Activated CD8-positive, alpha-beta memory T cell treated with anti-CD3 and anti-CD28 coated beads for 4 hours (primary cell): ENCODE measurements around the gene EN1.

Source experiments
- DNase-seq, 2 donors: peaks; one replicate each; pipeline ENCODE4 v3.0.0-alpha.2; 2020; ENCODE audit warnings: low read depth in 2 of 2

The EN1 gene

DNA sequence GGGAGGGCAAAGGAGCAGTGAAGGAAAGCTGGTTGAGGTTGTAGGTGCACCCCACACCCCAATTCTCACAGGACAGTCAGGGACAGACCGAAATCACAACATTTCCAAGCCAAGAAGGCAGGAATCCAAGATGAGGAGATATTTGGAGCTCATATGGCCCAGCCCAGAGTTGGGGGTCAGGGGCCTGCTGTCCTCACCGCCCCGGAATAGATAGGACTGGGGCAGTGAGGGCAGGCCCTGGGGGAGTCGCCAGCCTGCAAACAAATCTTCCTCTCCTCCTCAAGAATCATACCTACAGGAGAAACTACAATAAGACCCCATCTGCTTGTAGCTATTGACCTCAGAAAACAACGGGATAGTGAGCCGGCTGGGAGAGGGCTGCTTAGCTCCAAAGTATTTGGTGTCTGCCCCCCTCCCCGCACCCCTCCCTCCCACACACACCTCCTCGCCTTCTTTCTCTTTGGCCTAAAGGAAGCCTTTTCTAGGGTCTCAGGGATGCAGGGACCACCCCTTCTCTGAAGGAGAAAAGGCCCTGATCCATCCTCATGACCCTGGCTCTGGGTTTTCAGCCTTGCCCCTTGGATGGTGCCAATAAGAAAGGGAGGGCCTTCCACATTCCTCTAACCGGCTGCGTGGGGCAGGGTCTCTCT is 3.8 kb downstream of the EN1 start:
- DNase-seq, result no peak

DNA sequence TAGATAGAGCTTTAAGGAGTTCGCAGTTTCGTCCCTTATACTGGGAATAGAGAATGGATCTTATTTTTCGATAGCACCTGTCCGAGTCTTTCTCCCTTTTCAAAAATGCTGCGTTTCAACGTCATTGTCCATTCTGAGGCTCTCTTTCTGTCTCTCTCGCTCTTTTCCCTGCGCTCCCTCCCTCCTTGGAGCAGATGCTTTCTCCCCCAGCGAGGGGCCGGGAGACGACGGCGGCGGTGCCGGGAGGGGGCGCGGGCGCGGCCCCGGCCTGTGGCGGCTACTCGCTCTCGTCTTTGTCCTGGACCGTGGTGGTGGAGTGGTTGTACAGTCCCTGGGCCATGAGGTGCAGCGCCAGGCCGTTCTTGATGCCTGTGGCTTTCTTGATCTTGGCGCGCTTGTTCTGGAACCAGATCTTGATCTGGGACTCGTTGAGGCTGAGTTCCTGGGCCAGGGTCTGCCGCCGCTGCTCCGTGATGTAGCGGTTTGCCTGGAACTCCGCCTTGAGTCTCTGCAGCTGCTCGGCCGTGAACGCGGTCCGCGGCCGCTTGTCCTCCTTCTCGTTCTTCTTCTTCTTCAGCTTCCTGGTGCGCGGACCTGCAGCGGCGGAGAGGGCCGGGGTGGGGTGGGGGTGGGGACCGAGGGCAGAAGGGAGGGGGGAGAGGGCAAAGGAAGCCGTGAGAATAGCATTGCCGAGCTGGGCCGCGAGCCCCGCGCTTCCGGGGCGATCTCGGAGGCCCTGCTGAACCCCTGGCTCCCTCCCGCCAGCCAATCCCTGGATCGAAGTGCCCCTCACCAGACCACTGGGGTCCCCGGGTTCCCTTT is 4.6 kb downstream of the EN1 start:
- DNase-seq, result no peak

DNA sequence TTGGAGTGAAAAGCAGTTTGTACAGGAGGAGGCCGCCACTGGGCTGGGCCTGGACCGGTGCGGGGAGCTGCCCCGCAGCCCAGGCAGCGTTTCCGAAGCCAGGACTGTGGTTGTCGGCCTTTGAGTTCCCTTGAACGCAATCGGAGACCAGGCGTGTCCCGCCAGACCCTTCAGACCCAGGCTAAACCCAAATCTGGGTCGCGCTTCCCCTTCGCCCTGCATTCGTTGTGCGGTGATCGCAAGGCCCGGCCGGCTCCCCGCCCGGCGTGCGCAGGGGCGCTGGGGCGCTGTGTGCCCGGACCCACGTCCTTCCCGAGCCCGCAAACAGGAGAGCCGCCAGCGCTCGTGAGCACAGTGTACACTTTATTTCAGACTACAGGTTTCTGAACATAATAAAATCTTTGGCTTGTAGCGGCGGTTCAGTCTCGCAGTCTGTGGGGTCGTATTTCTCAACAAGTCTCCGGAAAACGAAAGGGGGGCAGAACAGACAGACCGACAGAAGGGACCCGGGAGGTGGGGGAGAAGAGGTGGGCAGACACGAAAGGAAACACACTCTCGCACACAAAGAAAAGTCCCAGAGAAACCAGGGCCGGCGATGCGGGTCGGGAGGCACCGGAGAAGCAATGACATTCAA is 5.5 kb downstream of the EN1 start:
- DNase-seq, result no peak

DNA sequence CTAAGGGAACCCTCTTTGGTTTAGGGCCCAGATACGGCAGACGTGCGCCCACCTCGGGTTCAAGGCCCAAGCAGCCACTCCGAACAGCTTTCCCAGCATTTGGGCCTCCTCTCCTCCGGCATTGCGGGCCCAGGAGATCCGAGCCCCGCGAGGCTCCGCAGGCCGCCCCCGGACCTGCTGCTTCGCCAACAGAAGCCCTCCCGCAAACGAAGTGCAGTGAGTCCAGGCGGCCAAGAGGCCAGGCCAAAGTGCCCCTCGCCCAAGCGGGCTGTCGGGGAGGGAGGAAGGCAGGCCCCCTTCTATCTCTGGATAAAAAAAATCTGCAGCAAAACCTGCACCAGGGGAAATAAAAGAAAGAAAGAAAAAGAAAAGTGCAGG is 6.0 kb downstream of the EN1 start:
- no peak for DNase-seq

DNA sequence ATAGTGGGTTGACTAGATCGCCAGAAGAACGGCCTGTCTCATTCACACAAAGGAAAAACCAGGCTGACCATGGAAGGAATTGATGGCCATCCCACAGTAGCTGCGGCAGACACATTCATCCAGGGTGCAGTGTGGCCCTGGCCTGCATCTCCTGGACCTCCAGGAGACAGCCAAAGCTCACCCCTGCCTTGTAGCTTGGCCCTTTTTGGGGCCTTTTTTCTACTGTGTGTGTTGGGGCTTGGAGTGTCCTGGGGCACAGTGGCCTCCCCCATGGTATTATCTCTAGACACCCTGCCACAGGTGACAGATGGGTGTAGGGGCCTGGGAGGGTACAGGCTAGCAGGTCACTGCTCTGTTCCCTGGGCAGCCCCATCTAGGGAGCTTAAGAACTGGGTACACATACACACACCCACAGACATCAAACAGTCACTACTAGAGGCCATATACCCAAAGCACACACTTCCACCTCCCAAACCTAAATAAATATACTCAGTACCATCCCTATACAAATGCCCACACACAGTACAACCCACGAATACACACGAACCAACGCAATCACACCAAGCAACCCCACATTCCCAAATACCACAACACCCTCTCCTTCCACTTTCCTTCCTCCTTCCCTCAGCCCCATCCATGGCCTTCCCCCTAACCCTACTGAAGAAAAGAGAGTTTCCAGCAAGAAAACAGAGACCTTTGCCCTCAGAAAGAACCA is 8.6 kb downstream of the EN1 start:
- DNase-seq, result no peak

DNA sequence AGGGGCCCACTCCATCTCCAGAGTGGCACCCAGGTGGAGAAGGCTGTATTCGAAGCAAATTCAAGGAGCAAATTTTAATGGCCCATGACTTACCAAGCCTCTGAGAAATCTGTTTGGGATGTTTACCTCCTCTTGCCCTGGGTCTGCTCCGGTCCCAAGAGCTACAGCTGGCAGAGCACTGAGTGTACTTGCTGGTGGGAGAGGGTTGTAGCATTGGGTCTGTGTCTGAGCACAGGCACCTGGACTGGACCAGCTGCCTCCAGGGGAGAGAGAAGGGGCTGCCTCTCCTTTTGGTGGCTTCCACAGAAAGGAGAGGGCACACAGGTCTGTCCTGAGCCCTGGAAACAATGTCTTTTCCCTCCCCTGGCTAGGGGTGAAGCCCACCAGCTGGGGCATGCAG is 9.8 kb downstream of the EN1 start:
- DNase-seq, result no peak

DNA sequence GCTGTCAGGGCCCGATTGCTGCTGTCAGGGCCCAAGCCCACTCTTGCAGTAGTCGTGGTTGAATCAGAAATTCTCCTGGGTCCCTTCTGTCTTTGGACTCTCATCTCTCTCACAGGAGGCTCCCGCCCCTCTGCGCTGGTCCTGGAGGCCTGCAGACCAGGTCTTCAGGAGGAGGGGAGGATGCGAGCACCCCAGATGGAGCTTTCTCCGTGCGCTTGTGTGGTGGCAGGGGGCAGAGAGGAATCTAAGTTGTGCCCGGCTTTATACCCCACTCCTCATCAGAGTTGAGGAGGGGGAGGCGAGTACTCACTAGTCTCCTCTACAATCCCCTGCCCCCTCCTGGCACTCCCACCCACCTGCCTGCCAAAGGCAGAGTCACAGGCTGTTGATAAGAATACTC is 10.4 kb downstream of the EN1 start:
- no peak for DNase-seq

DNA sequence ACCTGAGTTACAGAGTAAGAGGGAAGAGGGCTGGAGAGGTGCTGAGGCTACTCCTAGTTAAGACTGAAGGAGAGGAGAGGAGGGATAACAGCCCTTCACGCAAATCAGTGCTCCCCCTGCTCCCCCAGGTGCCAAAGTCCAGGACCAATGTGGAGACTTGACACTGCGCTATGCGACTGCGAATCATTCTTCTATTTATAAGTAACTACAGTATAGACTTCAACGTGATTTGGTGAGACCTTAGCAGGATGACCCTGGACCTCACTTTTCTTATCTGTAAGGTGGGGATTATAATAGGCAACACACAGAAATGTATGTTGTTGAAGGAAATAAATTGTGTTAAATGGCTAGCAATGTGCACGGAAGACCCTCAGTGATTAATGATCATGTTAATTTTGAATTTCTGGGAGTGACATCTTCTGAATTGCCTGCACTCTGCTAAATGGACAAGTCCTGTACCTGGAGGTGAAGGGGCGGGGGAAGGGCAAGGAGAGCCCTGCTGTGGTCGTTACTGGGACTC is 11.0 kb downstream of the EN1 start:
- DNase-seq, result no peak

DNA sequence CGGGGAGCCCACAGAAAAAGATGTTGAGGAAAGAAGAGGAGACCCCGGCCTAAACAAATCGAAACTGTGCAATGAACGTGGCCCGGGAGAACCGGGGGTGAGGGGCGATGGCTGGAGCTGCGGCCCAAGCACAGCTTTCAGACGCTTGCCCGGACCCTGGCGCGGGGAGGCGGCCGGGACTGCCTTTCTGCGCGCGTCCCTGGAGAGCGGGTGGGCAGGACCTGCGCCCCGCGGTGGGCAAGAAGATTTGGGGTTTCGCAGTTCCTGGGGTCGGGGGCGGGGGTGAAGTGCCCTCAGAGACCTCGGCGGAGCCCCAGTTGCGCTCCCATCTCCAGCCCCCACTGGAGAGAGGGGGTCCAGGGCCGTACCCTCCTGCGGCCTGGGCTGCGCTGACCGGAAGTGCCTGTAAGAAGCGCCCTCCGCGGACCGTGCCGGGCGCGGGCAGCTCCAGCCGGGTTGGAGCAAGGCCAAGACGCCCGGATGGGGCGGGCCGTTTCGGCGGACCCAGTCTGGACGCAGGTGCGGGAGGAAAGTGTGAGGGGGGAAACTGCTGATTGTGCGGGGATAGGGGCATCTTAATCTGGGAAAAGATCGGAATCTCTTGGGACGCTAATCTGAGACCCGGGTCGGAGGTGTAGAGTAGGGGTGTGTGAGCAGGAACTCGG is 11.6 kb downstream of the EN1 start:
- no peak for DNase-seq

DNA sequence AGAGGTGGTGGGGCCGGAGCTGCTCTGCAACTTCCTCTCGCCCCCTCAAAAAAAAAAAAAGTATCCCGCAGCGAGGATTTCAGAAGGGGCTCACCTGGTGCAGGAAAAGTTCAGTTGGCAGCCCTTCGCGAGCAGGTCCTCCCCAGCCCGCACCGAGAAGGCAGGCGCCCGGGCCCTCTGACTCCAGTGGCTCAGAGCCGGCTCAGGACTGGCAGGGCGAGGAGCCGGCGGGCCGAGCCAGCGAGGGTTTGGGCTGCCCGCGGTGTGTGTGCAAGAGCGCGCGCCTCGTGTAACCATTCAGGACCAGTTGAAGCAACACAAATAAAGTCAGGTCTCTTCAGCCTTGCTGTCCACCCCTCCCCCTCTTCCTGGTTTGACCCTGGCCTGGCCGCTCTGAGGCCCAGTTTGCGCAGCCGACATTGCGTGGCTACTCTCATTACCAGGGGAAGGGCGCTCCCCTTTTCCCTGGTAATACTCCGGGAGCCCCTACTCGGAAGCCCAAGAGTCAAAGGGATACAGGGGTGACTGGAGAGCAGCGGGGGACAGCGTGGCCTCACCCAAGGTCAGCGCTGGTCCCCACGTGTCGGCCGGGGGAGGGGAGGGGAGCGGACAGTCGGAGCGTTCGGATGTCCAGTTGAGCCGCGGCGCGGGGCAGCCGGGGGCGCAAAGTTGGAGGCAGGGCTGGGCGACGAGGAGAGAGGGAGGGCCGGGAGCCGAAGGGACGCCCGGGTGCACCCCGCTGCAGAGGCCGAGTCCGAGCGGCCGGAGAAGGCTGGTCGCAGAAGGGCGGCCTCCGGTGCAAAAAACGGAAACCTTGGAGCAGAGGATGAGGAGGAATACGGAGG is 12.3 kb downstream of the EN1 start:
- no peak for DNase-seq

DNA sequence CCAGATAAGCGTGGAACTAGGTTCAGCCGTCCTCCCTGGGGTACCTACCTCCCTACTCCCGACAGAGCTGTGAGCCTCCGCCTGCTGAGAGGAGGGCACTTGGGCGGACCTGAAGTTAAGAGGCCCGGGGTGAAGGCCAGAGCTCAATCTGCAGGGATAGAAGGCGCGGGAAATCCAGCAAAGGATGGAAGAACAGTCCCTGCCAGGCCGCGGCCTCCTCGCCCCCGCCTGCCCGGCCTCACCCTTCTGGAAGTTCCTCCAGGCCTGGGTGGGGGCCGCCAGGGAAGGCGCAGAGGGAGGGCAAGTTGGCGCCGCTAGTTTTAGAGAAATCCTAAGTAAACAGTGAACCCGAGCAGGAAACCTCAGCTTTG is 13.0 kb downstream of the EN1 start:
- DNase-seq, result no peak

DNA sequence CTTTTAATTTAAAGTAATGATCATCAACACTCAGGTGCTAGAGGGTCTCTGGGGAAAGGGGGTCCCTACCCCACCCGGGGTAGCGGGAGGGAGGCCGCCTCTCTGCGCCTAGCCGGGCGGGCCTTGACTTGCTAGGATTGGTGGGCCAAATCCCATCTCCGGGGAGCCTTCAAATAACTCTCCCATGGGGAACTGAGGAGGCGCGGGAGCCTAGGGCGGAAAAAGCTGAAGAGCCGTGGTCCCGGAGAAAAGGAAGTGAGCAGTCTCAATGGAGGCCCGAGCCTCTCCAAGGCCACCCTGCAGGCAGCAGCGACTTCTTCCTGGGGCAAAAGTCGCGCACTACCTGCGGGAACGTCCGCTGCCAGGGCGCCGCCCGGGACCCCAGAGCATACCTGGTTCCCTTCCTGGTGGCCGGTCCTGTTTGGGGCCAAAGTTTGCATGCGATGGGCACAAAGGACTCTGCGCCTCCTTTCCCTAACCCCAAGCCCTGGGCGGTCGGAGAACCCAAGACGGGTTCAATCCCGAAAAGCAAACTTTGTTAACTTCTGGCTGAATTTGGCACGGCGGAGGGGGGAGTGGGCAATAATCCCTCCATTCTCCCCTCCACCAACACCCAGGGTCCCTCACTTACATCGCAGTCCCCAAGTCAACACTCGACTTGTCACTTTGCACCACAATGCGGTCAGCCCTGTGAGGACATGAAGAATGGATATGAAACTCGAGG is 13.6 kb downstream of the EN1 start:
- DNase-seq, result no peak

DNA sequence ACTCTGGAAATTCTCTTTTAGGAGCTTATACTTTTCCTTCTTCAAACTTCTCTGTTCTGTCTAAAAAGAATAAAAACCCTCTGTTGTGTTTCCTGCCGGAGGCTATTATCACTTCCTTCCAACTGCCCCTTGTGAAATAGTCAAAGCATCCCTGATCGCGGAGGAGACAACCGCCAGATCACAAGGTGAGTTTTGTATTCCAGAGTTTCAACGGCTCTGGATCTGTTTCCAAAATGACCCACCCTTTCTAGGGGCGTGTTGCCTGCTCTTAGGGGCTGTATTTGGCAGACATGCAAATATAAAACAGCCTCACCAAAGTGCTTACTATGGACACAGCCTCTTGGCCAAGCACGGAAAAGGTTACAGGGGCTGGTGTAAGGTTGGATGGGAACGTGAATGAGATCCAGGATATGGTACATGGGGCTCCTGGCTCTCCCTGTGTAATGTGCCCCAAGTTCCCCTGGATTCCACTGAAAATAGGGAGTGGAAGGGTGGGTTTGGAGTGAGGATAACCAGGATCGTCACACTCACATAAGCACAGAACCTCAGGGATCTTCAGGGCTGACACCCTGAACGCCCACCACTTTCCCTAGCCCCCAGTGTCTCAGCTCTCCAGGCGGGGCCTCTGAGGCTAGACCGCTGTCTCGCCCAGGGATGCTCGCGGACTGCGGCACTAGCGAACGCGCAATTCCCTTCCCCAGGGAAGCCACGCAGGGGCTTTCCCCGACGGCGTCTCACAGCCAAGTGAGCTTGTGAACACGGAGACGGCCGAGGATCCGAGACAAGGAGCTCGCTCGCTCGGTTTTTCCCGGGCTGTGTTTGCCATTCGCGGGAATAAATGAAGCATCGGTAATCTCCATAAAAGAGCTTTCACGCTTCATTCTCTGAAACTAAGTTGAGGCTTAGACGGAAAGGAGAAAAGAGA is 14.4 kb downstream of the EN1 start:
- no peak for DNase-seq

DNA sequence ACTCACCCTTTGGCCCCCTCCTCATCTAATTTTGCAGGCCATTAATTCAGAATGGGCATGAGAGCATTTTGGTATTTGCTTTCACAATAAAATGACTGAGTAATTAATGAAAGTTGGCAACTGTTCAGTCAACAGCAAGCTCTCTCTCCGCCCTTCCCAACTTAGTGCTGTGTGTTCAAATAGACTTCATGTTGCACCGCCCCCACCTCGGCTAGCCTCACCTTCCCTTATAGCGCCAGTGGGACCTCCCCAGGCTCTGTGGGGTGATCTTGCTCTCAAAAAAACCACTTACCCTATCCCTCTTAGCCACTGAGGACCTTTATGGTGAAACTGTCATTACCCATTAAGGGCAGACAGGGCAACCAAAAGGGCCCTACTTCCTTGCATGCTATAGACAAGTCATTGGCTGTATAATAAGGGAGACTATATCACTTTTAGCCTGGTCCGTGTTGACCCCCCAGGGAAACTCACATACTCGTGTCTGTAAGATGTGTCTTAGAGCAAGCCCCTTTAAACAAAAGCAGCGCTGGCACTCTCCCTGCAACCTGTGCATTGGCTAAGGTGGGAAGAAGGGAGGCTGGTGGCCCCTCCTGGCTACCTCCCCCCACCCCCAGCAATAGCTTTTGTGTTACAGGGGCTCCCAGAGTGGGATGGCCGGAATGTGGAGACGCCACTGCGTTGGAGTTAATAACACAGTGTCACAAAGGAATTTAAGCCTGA is 15.2 kb downstream of the EN1 start:
- no peak for DNase-seq

DNA sequence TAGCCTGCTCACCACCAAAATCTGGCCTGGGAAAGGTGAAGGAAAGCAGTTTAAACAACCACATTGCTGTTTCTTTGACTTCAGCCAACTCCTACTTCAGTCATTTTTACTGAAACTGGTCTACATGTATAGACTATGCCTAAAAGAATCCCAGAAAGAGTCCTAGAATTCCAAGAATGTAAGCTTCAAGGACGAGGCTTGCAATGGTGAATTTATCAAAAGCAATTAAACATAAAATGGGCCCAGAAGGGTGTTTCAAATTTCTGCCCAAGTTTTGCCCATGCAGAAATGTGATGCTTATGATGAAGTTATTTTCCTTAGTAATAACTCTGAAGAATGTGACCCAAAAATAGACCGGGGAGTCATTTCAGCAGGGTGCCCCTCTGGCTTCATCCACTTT is 16.6 kb downstream of the EN1 start:
- DNase-seq, result no peak

DNA sequence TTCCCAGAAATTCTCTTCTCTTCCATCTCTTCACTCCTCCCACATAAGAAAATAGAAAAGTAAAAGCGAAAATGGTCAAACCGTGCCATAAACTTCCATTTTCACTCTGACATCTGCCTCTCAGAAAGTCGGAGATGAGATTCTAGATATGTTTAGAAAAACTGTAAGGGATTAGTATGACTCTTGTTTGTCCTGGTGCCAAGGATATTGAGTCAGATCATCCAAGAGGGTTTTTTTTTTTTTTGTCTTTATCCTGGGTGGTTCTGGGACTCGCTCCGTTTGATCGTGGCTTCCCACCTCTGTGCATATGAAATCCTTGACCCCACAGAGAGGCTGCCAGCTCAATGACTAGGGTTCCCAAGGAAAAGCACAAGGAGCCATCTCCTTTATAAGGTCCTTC is 17.3 kb downstream of the EN1 start:
- DNase-seq, result no peak

DNA sequence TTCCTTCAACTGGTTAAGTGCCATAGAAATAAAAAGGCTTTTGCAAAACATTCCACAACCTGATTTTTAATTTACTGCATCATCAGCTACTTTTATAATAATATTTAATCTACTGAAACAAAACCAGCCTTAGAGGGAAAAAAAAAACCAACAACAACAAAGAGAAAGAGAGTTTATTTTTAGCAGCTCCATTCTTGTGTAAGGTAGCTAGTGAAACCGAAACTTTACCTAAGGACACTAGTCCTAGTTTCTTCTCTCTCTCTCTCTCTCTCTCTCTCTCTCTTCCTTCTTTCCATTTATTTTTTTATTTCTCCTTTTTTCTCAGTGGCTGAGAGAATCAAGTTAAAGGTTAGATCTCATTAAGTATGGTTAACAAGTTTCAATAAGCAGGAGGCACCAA is 21.4 kb downstream of the EN1 start:
- DNase-seq, result no peak

DNA sequence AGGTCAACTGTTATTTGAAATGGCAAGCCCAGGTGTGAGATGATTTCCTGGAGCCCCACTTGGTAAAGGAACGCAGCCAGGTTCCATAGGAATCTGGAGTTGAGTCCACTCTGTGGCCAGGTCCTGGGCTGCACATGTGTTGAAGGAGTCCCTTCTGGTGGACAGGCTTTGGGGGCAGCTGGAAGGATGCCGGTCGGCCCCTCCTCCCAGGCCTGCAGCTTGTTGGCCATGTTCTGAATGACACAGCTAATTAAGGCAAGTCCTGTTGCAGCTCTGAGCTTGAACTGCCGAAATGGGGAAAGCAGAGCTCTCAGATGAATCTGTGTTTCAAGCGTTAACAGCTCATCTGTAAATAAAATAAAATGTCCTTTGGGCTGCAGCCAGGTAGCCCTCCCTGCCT is 23.8 kb downstream of the EN1 start:
- no peak for DNase-seq
